ENCODE results near the gene TTLL8. TPM values are rescaled to one million over a fixed set of nuclear protein-coding genes. Genes with fewer than 3 reads are reported as not detected.

Gene TTLL8
- total RNA-seq, 1 experiment from 2014 or later: not detected

DNA sequence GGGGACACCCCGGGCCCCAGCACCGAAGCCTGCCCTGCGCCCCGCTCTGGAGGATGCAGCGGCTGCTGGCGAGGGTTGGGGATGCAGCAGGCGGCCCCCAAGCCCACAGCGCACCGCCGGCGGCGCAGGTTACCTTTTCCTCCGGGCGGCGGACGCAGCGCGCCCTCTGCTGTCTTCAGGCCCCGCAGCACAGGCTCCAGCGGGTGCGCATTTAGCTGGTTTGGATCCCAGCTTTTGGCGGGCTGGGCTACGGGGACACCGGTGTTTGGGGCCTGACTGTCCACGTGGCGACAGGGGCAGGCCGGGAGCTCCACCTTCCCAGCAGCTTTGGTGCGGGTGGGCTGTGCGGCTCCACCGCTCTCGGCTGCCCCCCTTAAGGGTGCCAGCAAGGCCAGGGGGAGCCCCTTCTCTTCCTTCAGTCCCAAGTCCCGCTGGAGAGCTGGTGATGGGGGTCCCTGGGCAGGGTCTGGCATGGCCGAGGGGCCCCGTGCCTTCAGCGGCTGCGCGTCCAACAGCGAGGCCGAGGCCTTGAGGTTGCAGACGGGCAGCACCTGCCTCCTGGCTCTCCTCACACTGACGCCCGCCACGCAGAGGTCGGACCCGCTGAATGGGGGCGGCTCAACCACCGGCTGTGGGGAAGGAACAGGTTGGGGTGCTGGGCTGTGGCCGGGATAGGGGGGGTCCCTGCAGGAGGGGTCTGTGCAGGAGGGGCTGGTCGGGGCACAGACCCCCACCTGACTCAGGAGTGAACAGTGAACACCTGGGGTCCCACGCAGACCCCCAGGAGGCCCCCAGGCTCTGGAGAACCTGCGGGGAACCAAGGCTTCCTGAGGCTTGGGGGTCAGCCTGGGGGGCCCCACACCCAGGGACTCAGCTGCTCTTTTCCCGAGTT lies 27.6 kb downstream of the TTLL8 start:
- H3K4me1 ChIP-seq (ENCODE audit: insufficient read depth, low read length): peaks cover 8% of the 10 kb centered on the region
- no peaks in the 10 kb centered on the region for H3K9me2 ChIP-seq (replicated peaks; ENCODE audit: low read length)
- H3K9ac ChIP-seq (ENCODE audit: low read length): no peak overlapping the region
- H3K4me3 ChIP-seq (ENCODE audit: low read length): peak overlapping the region; percentile 56; the same call in 1 of the 2 replicates
- H3K27me3 ChIP-seq (ENCODE audit: low read length): no peaks in the 10 kb centered on the region
- intact Hi-C loops (cut with micrococcal nuclease): loop anchor here (1.0 to 10.0 kb wide), 3 partner anchors 38 to 99 kb away; no protein-coding TSS in a partner anchor
- H3K79me2 ChIP-seq (ENCODE audit: low read length): no peaks in the 10 kb centered on the region
- DNase-seq (peak; percentile 80), ATAC-seq (peak; percentile 79)
- ChIA-PET CTCF (interaction anchor here (0.6 to 1.9 kb wide), 8 partner anchors 22 to 263 kb away, joined by 3 to 15 read pairs (median 4); no protein-coding TSS in a partner anchor), POLR2A (ENCODE audit: unreplicated experiment) (no interaction called here)
- TF ChIP-seq EZH2phosphoT487 (IDR thresholded peaks at IDR 0.05; ENCODE audit: borderline replicate concordance, low read length) (no peak), EZH2 (IDR thresholded peaks at IDR 0.05; ENCODE audit: low read length, unreplicated experiment) (no peak)
- TF ChIP-seq, protein P1, sequence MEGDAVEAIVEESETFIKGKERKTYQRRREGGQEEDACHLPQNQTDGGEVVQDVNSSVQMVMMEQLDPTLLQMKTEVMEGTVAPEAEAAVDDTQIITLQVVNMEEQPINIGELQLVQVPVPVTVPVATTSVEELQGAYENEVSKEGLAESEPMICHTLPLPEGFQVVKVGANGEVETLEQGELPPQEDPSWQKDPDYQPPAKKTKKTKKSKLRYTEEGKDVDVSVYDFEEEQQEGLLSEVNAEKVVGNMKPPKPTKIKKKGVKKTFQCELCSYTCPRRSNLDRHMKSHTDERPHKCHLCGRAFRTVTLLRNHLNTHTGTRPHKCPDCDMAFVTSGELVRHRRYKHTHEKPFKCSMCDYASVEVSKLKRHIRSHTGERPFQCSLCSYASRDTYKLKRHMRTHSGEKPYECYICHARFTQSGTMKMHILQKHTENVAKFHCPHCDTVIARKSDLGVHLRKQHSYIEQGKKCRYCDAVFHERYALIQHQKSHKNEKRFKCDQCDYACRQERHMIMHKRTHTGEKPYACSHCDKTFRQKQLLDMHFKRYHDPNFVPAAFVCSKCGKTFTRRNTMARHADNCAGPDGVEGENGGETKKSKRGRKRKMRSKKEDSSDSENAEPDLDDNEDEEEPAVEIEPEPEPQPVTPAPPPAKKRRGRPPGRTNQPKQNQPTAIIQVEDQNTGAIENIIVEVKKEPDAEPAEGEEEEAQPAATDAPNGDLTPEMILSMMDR (conservative IDR thresholded peaks at IDR 0.05; ENCODE audit: low read depth, low read length): peak; percentile 67
- no peaks in the 10 kb centered on the region for H4K20me1 ChIP-seq (ENCODE audit: low read length)
- H3K4me2 ChIP-seq (ENCODE audit: low read length): peak overlapping the region; percentile 79
- H3K36me3 ChIP-seq (ENCODE audit: low read depth, low read length): no peaks in the 10 kb centered on the region
- H2AFZ ChIP-seq (ENCODE audit: low read length): peak overlapping the region; percentile 50; the same call in 1 of the 2 replicates
- H3K27ac ChIP-seq (ENCODE audit: low read length): no peak overlapping the region
- no TSS peak for BruUV-seq (replicated peaks)
- no peaks in the 10 kb centered on the region for H3F3A ChIP-seq (ENCODE audit: low read length, unreplicated experiment)
- no peaks in the 10 kb centered on the region for H3K9me3 ChIP-seq (ENCODE audit: low read length)

DNA sequence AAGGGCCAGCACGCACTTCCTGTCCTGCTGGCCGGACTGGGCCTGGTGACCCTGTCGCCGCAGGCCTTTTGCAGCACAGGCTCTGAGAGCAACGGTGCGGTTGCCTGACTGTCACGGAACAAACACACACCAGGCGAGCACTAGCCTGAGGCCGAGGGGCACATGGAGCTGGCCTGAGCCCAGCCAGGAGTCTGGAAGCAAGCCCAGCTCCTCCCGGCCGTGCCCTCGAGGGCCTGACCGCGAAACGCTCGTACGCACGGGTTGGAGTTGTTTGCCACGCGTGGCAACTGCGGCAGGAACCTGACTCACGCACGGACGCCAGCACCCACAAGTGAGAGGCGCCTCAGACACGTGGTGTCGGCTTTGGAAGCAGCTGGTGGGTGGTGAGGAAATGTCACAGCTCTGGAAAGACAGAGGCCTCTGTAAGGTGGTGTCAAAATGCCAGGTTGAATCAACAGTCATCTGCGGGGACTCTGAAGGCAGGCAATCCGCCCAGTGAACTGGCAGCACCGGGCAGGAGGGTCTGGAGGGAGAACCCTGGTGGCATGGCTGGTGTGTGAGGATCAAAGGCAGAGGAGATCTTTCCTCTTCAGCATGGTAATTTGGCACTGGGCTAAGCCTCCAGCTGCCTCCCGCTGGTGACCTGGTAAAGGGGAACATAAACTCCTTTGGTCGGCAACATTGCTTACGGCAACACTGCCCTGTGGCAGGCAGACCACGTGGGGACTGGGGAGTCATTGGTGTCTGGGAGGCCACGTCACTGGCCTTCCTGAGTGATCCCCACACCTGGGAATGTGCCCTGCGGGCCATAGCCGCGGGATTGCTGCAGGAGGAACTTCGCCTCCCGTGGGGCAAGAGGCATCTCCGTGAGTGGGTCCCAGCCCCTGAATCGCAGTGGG lies 30.2 kb downstream of the TTLL8 start:
- TF ChIP-seq EZH2 (IDR thresholded peaks at IDR 0.05; ENCODE audit: low read length, unreplicated experiment) (no peak), EZH2phosphoT487 (IDR thresholded peaks at IDR 0.05; ENCODE audit: borderline replicate concordance, low read length) (peak; percentile 100)
- Histone ChIP-seq H3K79me2 (ENCODE audit: low read length) (no peaks in the 10 kb centered on the region), H3K9me3 (ENCODE audit: low read length) (no peaks in the 10 kb centered on the region), H3K9ac (ENCODE audit: low read length) (no peak overlapping the region), H4K20me1 (ENCODE audit: low read length) (no peaks in the 10 kb centered on the region), H3K4me3 (ENCODE audit: low read length) (no peak overlapping the region), H3K4me1 (ENCODE audit: insufficient read depth, low read length) (peaks cover 8% of the 10 kb centered on the region), H3K9me2 (replicated peaks; ENCODE audit: low read length) (no peaks in the 10 kb centered on the region), H3K36me3 (ENCODE audit: low read depth, low read length) (no peaks in the 10 kb centered on the region), H3K4me2 (ENCODE audit: low read length) (peak overlapping the region; percentile 54), H3K27me3 (ENCODE audit: low read length) (no peaks in the 10 kb centered on the region), H3K27ac (ENCODE audit: low read length) (0 out of 2 replicates have a peak overlapping the region, but pooled peaks have one; percentile 22), H2AFZ (ENCODE audit: low read length) (no peak overlapping the region), H3F3A (ENCODE audit: low read length, unreplicated experiment) (no peaks in the 10 kb centered on the region)
- CTCF ChIA-PET: interaction anchor here (0.7 kb wide), 1 partner anchor 10 kb away, joined by 5 read pairs; no protein-coding TSS in a partner anchor
- intact Hi-C loops (cut with micrococcal nuclease): no loop called here
- POLR2A ChIA-PET (ENCODE audit: unreplicated experiment): interaction anchor here (0.7 kb wide), 1 partner anchor 38 kb away, joined by 13 read pairs; no protein-coding TSS in a partner anchor
- peak; percentile 53 for ATAC-seq
- DNase-seq: peak; percentile 73
- BruUV-seq (replicated peaks): no TSS peak

DNA sequence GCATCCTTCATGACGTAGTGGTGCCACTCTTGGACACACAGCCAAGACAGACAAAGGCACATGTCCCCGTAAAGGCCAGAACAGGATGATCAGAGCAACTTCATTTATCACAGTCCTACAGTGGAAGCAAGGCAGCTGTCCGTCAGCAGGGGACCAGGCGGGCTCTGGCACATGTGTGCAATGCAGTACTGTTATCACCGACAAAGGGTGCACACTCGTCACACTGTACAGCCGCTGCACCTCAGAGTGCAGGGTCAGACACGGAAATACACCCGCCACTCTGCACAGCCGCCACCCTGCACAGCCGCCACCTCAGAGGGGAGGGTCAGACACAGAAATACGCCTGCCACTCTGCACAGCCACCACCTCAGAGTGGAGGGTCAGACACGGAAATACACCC lies 32.1 kb downstream of the TTLL8 start:
- Histone ChIP-seq H3K27me3 (ENCODE audit: low read length) (no peaks in the 10 kb centered on the region), H3K9ac (ENCODE audit: low read length) (no peak overlapping the region), H4K20me1 (ENCODE audit: low read length) (no peaks in the 10 kb centered on the region), H3K4me1 (ENCODE audit: insufficient read depth, low read length) (peaks cover 8% of the 10 kb centered on the region), H3K79me2 (ENCODE audit: low read length) (no peaks in the 10 kb centered on the region), H3K27ac (ENCODE audit: low read length) (no peak overlapping the region), H3F3A (ENCODE audit: low read length, unreplicated experiment) (no peaks in the 10 kb centered on the region), H3K4me2 (ENCODE audit: low read length) (no peak overlapping the region), H3K9me3 (ENCODE audit: low read length) (no peaks in the 10 kb centered on the region), H2AFZ (ENCODE audit: low read length) (no peak overlapping the region), H3K4me3 (ENCODE audit: low read length) (no peak overlapping the region), H3K36me3 (ENCODE audit: low read depth, low read length) (no peaks in the 10 kb centered on the region), H3K9me2 (replicated peaks; ENCODE audit: low read length) (no peaks in the 10 kb centered on the region)
- TF ChIP-seq EZH2phosphoT487 (IDR thresholded peaks at IDR 0.05; ENCODE audit: borderline replicate concordance, low read length) (no peak), EZH2 (IDR thresholded peaks at IDR 0.05; ENCODE audit: low read length, unreplicated experiment) (no peak)
- TF ChIP-seq, protein P1 (conservative IDR thresholded peaks at IDR 0.05; ENCODE audit: low read depth, low read length): no peak
- DNase-seq: no peak
- no TSS peak for BruUV-seq (replicated peaks)
- POLR2A ChIA-PET (ENCODE audit: unreplicated experiment): no interaction called here
- CTCF ChIA-PET: no interaction called here
- intact Hi-C loops (cut with micrococcal nuclease): no loop called here
- no peak for ATAC-seq

All from PC-3 (cell line).